MCF 10A (cell line): ENCODE data around the gene SIRT3. TPM values are rescaled to one million over a fixed set of nuclear protein-coding genes. Genes with fewer than 3 reads are reported as not detected.
A peak's percentile ranks its signal among the peaks of the same experiment; 100 is the strongest.
"Not testable (repeated sequence)": the region's sequence is repeated elsewhere in the genome, so short reads cannot be mapped to it uniquely, and the experiment has no call there.

Experiments used
- BruUV-seq: library from RNA; stranded (reverse); fragments of 400-500 nt; replicated peaks from 2 replicates; lab custom pipeline; 2021; lab: Mats Ljungman, UMichigan
- CTCF ChIA-PET: fragments of 300-600 bp; sonication (Branson Sonifier 250); formaldehyde crosslinking; extraction: SDS; loops from one replicate; lab custom pipeline; 2021; ENCODE audit warnings: antibody characterized with exemption, inconsistent platforms; lab: Yijun Ruan, JAX
- POLR2A ChIA-PET: fragments of 300-600, 350-650 bp; sonication (Branson Sonifier 250); formaldehyde crosslinking; extraction: SDS; loops from one replicate; lab custom pipeline; 2020; ENCODE audit warnings: antibody characterized with exemption, inconsistent platforms; lab: Yijun Ruan, JAX
- DNase-seq: peaks from one replicate; pipeline ENCODE4 v3.0.0-alpha.2; 2018; ENCODE audit not compliant: unreplicated experiment
- H3K27ac Mint-ChIP-seq: one replicate; pipeline ENCODE4 v1.8.0; 2022; ENCODE audit warnings: mild to moderate bottlenecking, low read depth, mixed read lengths; ENCODE audit not compliant: unreplicated experiment
- H3K27me3 Mint-ChIP-seq: one replicate; pipeline ENCODE4 v1.8.0; 2022; ENCODE audit warnings: mixed read lengths; ENCODE audit not compliant: insufficient read depth, unreplicated experiment
- H3K36me3 Mint-ChIP-seq: one replicate; pipeline ENCODE4 v1.8.0; 2022; ENCODE audit warnings: mild to moderate bottlenecking, moderate library complexity, mixed read lengths; ENCODE audit not compliant: insufficient read depth, unreplicated experiment
- H3K4me1 Mint-ChIP-seq: one replicate; pipeline ENCODE4 v1.8.0; 2022; ENCODE audit warnings: mixed read lengths; ENCODE audit not compliant: insufficient read depth, unreplicated experiment
- H3K4me3 Mint-ChIP-seq: one replicate; pipeline ENCODE4 v1.8.0; 2022; ENCODE audit warnings: mild to moderate bottlenecking, moderate library complexity, mixed read lengths; ENCODE audit not compliant: unreplicated experiment
- H3K9me3 Mint-ChIP-seq: one replicate; pipeline ENCODE4 v1.8.0; 2022; ENCODE audit warnings: mixed read lengths; ENCODE audit not compliant: unreplicated experiment
- intact Hi-C: fragments of 100-400 bp; cut with micrococcal nuclease; formaldehyde crosslinking; loops from 2 replicates; pipeline ENCODE4 v1.14.1; 2022
- total RNA-seq: library from RNA; stranded (reverse); gene quantifications from 2 replicates; pipeline ENCODE4 v1.2.3, GENCODE V29; 2022
- TF ChIP-seq, protein P1 (sequence below): fragments of 200-600 bp; IDR thresholded peaks from one replicate; pipeline ENCODE4 v1.8.0; 2022; ENCODE audit warnings: antibody characterized with exemption, mild to moderate bottlenecking; ENCODE audit not compliant: unreplicated experiment

The SIRT3 gene
- total RNA-seq, 1 experiment from 2014 or later = 19.8 TPM

GRCh38 chr11:223884-224283 is 12.3 kb downstream of the SIRT3 start:
- no peak for DNase-seq
- H3K4me1 Mint-ChIP-seq = peaks cover 9% of the 10 kb centered on the region
- H3K36me3 Mint-ChIP-seq = peaks cover 30% of the 10 kb centered on the region
- H3K9me3 Mint-ChIP-seq = no peaks in the 10 kb centered on the region
- no peak overlapping the region for H3K4me3 Mint-ChIP-seq
- H3K27me3 Mint-ChIP-seq = no peaks in the 10 kb centered on the region
- TF ChIP-seq, protein P1, sequence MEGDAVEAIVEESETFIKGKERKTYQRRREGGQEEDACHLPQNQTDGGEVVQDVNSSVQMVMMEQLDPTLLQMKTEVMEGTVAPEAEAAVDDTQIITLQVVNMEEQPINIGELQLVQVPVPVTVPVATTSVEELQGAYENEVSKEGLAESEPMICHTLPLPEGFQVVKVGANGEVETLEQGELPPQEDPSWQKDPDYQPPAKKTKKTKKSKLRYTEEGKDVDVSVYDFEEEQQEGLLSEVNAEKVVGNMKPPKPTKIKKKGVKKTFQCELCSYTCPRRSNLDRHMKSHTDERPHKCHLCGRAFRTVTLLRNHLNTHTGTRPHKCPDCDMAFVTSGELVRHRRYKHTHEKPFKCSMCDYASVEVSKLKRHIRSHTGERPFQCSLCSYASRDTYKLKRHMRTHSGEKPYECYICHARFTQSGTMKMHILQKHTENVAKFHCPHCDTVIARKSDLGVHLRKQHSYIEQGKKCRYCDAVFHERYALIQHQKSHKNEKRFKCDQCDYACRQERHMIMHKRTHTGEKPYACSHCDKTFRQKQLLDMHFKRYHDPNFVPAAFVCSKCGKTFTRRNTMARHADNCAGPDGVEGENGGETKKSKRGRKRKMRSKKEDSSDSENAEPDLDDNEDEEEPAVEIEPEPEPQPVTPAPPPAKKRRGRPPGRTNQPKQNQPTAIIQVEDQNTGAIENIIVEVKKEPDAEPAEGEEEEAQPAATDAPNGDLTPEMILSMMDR = no peak
- BruUV-seq = no TSS peak
- peak overlapping the region; percentile 38 for H3K27ac Mint-ChIP-seq
- ChIA-PET CTCF (no interaction called here), POLR2A (interaction anchor here (2.3 kb wide), 1 partner anchor 16 kb away, joined by 12 read pairs; the partner anchor contains the start of genes BET1L and RIC8A)
- intact Hi-C loops = no loop called here

DNA sequence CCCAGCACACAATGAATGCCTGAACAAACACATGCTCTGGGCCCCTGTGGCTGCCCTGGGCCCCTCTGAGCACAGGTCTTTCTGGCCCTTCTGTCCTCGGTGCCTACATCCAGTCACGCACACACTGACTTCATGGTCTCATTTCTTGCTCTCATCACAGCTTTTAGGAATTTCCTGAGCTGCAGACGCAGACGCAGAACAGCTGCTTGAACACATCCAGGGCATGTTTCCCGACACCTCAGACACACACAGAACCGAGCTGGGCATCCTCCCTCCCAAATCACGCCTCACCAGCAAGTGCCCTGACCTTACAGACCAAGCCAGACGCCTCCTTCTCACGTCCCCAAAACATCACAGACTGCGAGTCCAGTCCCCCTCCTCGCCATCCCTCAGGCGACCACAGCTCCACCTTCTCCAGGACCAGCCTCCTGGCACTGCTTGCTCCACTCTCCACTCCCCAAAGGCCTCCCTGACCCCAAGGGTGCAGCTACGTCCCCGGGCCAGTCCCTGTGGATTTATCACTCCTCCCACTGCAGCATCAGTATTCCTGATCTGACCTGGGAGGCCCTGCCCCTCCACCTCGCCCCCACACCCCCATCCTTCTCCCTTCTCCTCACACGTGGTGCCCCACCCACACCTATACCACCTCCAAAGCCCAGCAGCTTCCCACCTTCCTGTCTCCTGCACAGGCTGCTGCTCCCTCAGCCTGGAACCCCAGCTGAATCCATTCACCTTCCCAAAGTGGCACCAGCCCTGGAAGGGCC is 12.9 kb downstream of the SIRT3 start:
- intact Hi-C loops = no loop called here
- H3K9me3 Mint-ChIP-seq = no peaks in the 10 kb centered on the region
- POLR2A ChIA-PET = interaction anchor here (1.4 to 2.3 kb wide), 2 partner anchors 11 to 15 kb away, joined by 4 to 12 read pairs; partner anchors contain the start of genes BET1L and RIC8A
- TF ChIP-seq, protein P1 = no peak
- H3K4me1 Mint-ChIP-seq = peaks cover 9% of the 10 kb centered on the region
- H3K4me3 Mint-ChIP-seq = no peak overlapping the region
- DNase-seq = no peak
- CTCF ChIA-PET = interaction anchor here (0.6 kb wide), 1 partner anchor 225 kb away, joined by 3 read pairs; no protein-coding TSS in a partner anchor
- H3K27me3 Mint-ChIP-seq = no peaks in the 10 kb centered on the region
- BruUV-seq = no TSS peak
- H3K27ac Mint-ChIP-seq = peak overlapping the region; percentile 38
- H3K36me3 Mint-ChIP-seq = peaks cover 23% of the 10 kb centered on the region

DNA sequence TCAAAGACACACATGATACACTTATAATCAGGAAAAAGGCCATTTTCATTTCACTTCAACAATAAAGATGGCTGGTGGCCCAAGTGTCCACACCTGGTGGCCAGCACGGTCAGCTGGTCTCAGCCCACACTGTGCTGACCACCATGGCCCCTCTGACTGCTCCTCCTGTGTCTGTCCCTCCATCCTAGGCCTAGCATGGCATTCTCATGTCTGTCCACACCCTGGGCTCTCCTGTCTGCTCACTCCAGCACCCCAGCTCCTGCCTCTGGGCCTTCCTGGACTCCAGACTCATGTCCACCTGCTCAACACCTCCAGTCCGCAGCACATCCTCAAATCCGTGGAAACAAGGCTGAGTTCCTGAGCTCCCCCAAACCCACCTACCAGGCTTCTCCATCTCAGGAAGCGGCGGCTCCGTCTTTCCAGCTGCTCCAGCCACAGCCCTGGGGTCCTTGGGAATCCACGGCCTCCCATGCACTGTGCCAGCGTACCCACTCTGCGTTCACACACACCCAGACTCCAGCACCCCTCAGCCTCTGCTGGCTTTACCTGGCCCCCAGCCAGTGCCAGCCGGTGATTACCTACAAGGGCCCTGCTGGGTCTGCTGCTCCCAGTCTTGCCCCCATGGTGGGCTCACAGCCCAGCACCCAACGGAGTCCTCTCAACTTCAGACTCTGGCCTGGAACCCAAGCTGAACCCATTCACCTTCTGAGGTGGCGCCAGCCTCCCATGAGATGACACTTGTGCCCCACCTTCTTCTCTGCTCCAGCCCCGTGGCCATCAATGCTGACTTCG is 13.9 kb downstream of the SIRT3 start:
- ChIA-PET CTCF (no interaction called here), POLR2A (interaction anchor here (1.0 to 1.4 kb wide), 2 partner anchors 10 to 15 kb away, joined by 3 to 4 read pairs; partner anchors contain the start of genes BET1L and RIC8A)
- Mint-ChIP-seq H3K36me3 (peaks cover 29% of the 10 kb centered on the region), H3K4me3 (no peak overlapping the region), H3K27ac (peak overlapping the region; percentile 17), H3K9me3 (no peaks in the 10 kb centered on the region), H3K4me1 (peaks cover 19% of the 10 kb centered on the region), H3K27me3 (no peaks in the 10 kb centered on the region)
- no peak for DNase-seq
- TF ChIP-seq, protein P1 = no peak
- BruUV-seq = no TSS peak
- intact Hi-C loops = no loop called here

DNA sequence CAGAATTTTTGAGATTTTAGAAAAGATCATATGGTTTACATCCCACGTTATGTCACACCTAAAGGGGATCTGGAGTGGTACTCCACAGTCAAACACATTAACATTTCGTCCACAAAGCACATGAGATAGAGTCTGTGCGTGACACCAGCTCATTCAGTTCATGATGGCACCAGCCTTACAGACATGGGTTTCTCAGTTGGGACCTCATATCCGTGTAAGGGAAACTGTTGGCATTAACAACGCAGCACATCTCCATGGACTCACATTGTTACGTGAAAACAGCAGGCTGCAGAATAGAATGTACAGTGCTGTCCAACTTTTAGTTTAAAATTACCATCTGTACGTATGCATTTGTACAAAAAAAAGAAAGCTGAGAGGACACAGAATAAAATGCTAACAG is 14.6 kb downstream of the SIRT3 start:
- Mint-ChIP-seq H3K36me3 (peaks cover 29% of the 10 kb centered on the region), H3K4me1 (peaks cover 19% of the 10 kb centered on the region), H3K27ac (no peak overlapping the region), H3K9me3 (no peaks in the 10 kb centered on the region), H3K4me3 (no peak overlapping the region), H3K27me3 (no peaks in the 10 kb centered on the region)
- TF ChIP-seq, protein P1 = no peak
- no TSS peak for BruUV-seq
- no peak for DNase-seq
- intact Hi-C loops = no loop called here
- ChIA-PET POLR2A (interaction anchor here (0.9 to 1.0 kb wide), 2 partner anchors 13 to 14 kb away, joined by 3 read pairs; partner anchors contain the start of genes BET1L and RIC8A), CTCF (no interaction called here)

DNA sequence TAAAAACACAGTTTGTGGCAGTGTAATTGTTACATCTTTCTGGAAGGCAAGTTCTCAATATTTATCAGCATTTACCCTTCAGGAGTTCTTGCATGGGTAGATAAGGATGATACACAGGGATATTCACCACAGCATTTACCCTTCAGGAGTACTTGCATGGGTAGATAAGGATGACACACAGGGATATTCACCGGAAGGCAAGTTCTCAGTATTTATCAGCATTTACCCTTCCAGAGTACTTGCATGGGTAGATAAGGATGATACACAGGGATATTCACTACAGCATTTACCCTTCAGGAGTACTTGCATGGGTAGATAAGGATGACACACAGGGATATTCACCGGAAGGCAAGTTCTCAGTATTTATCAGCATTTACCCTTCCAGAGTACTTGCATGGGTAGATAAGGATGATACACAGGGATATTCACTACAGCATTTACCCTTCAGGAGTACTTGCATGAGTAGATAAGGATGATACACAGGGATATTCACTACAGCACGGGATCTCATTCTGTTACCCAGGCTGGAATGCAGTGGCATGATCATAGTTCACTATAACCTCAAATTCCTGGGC is 15.4 kb downstream of the SIRT3 start:
- POLR2A ChIA-PET = interaction anchor here (0.9 to 1.0 kb wide), 2 partner anchors 13 to 14 kb away, joined by 3 read pairs; partner anchors contain the start of genes BET1L and RIC8A
- DNase-seq, H3K27me3 Mint-ChIP-seq, H3K9me3 Mint-ChIP-seq, H3K4me3 Mint-ChIP-seq, intact Hi-C loops, H3K27ac Mint-ChIP-seq, CTCF ChIA-PET, BruUV-seq: not testable (repeated sequence)
- Mint-ChIP-seq H3K36me3 (peaks cover 29% of the 10 kb centered on the region), H3K4me1 (peaks cover 15% of the 10 kb centered on the region)
